H1 (cell line): ENCODE measurements around the gene SKOR2. TPM values are rescaled to one million over a fixed set of nuclear protein-coding genes. Genes with fewer than 3 reads are reported as not detected.
A peak's percentile ranks its signal among the peaks of the same experiment; 100 is the strongest.

Experiments used
- CTCF ChIA-PET: fragments of 300-600 bp; sonication (Branson Sonifier 250); formaldehyde crosslinking; loops from one replicate; lab custom pipeline; 2021; ENCODE audit not compliant: partially characterized antibody; lab: Charles Lee
- POLR2A ChIA-PET: fragments of 300-600 bp; sonication (Branson Sonifier 250); formaldehyde crosslinking; loops from one replicate; lab custom pipeline; 2021; ENCODE audit warnings: inconsistent platforms; ENCODE audit not compliant: partially characterized antibody; lab: Charles Lee
- DNase-seq, 2 experiments: peaks; one replicate each; pipeline versions ENCODE4 v3.0.0 to v3.0.0-alpha.2; 2010 to 2022; ENCODE audit warnings: low spot score in 2 of 2, low read depth in 1 of 2, mixed read lengths in 1 of 2
- FAIRE-seq: peaks from 2 replicates; lab custom pipeline; 2011; peaks lifted over from hg19 to GRCh38; lab: Jason Lieb, UNC
- H2AFZ ChIP-seq: 2 replicates; pipeline ENCODE4 v1.8.1; 2012; ENCODE audit warnings: low read length, inconsistent platforms
- H2AK5ac ChIP-seq: 2 replicates; pipeline ENCODE4 v1.6.1; 2013; ENCODE audit warnings: low read depth, low read length
- H2BK120ac ChIP-seq: replicated peaks from 2 replicates; pipeline ENCODE3; 2013; ENCODE audit warnings: low read depth, low read length, inconsistent platforms
- H2BK12ac ChIP-seq: 2 replicates; pipeline ENCODE4 v1.6.1; 2013; ENCODE audit warnings: low read depth, low read length
- H2BK15ac ChIP-seq: 2 replicates; pipeline ENCODE4 v1.6.1; 2013; ENCODE audit warnings: low read length
- H2BK20ac ChIP-seq: 2 replicates; pipeline ENCODE4 v1.6.1; 2013; ENCODE audit warnings: low read length
- H2BK5ac ChIP-seq: 2 replicates; pipeline ENCODE4 v1.6.1; 2013; ENCODE audit warnings: low read depth, low read length
- H3K14ac ChIP-seq: 2 replicates; pipeline ENCODE4 v1.6.1; 2013; ENCODE audit warnings: inconsistent platforms; ENCODE audit not compliant: insufficient read length
- H3K18ac ChIP-seq: 2 replicates; pipeline ENCODE4 v1.6.1; 2013; ENCODE audit warnings: low read length; ENCODE audit errors: extremely low read depth
- H3K23ac ChIP-seq: 2 replicates; pipeline ENCODE4 v1.6.1; 2013; ENCODE audit warnings: inconsistent platforms; ENCODE audit not compliant: insufficient read length
- H3K23me2 ChIP-seq: 2 replicates; pipeline ENCODE4 v1.6.1; 2013; ENCODE audit warnings: low read depth, low read length
- H3K27ac ChIP-seq: 2 replicates; pipeline ENCODE4 v1.6.1; 2011; ENCODE audit warnings: low read depth, low read length, inconsistent platforms
- H3K27me3 ChIP-seq, 4 experiments: replicated peaks in 1 of 4; 1 replicate in 1 of 4; 2 replicates in 3 of 4; pipeline versions ENCODE4 v1.6.1 to v1.8.1; 2011 to 2013; ENCODE audit warnings: low read length in 3 of 4, mild to moderate bottlenecking in 3 of 4, inconsistent platforms in 2 of 4, mixed read lengths in 2 of 4, moderate library complexity in 1 of 4; ENCODE audit not compliant: control insufficient read depth in 3 of 4, insufficient read depth in 3 of 4; ENCODE audit errors: extremely low read depth in 1 of 4
- H3K36me3 ChIP-seq, 4 experiments: 2 replicates each; pipeline versions ENCODE4 v1.6.1 to v1.8.1; 2011 to 2013; ENCODE audit warnings: mild to moderate bottlenecking in 4 of 4, low read length in 3 of 4, moderate library complexity in 2 of 4, control low read depth in 1 of 4, inconsistent platforms in 1 of 4; ENCODE audit not compliant: insufficient read depth in 4 of 4, control insufficient read depth in 2 of 4
- H3K4ac ChIP-seq: replicated peaks from 2 replicates; pipeline ENCODE3; 2013; ENCODE audit warnings: low read length, low read depth, mixed read lengths, inconsistent platforms; ENCODE audit not compliant: insufficient read length
- H3K4me1 ChIP-seq, 4 experiments: replicated peaks in 1 of 4; 1 replicate in 1 of 4; 2 replicates in 3 of 4; pipeline versions ENCODE4 v1.6.1 to v1.8.1; 2011 to 2013; ENCODE audit warnings: low read length in 3 of 4, inconsistent platforms in 2 of 4, mixed read lengths in 1 of 4; ENCODE audit not compliant: insufficient read depth in 4 of 4, control insufficient read depth in 3 of 4
- H3K4me2 ChIP-seq, 2 experiments: 2 replicates each; pipeline versions ENCODE4 v1.6.1 to v1.8.1; 2011 to 2013; ENCODE audit warnings: low read depth in 2 of 2, low read length in 2 of 2, control low read depth in 1 of 2, inconsistent platforms in 1 of 2, mild to moderate bottlenecking in 1 of 2; ENCODE audit not compliant: insufficient read depth in 1 of 2
- H3K4me3 ChIP-seq, 4 experiments: fragments of 200-600, 300-600 bp in 1 of 4; sonication (generic), shearing (Covaris generic), sonication (Bioruptor Twin) in 1 of 4; 2 replicates each; pipeline versions ENCODE4 v1.5.1 to v1.8.1; 2011 to 2016; ENCODE audit warnings: low read length in 4 of 4, low read depth in 3 of 4, control low read depth in 2 of 4, inconsistent platforms in 2 of 4, mild to moderate bottlenecking in 2 of 4, mixed read lengths in 1 of 4, moderate library complexity in 1 of 4; ENCODE audit not compliant: insufficient read depth in 2 of 4; ENCODE audit errors: extremely low read depth in 1 of 4
- H3K56ac ChIP-seq: replicated peaks from 2 replicates; pipeline ENCODE3; 2013; ENCODE audit warnings: low read depth, mild to moderate bottlenecking, mixed read lengths, low read length, inconsistent platforms; ENCODE audit not compliant: insufficient read length
- H3K79me1 ChIP-seq: 2 replicates; pipeline ENCODE4 v1.6.1; 2013; ENCODE audit warnings: low read depth, low read length, control low read depth
- H3K79me2 ChIP-seq, 2 experiments: 2 replicates each; pipeline versions ENCODE4 v1.6.1 to v1.8.1; 2012 to 2013; ENCODE audit warnings: low read length in 2 of 2, mild to moderate bottlenecking in 2 of 2, inconsistent platforms in 1 of 2; ENCODE audit not compliant: insufficient read depth in 2 of 2, control insufficient read depth in 1 of 2
- H3K9ac ChIP-seq, 4 experiments: replicated peaks in 1 of 4; 1 replicate in 1 of 4; 2 replicates in 3 of 4; pipeline versions ENCODE4 v1.6.1 to v1.8.1; 2011 to 2013; ENCODE audit warnings: low read depth in 3 of 4, low read length in 3 of 4, control low read depth in 2 of 4, mild to moderate bottlenecking in 2 of 4, moderate library complexity in 2 of 4, inconsistent platforms in 1 of 4; ENCODE audit errors: extremely low read depth in 1 of 4
- H3K9me3 ChIP-seq, 2 experiments: 2 replicates each; pipeline versions ENCODE4 v1.6.1 to v1.8.1; 2012 to 2013; ENCODE audit warnings: mild to moderate bottlenecking in 2 of 2, moderate library complexity in 2 of 2, control low read depth in 1 of 2, inconsistent platforms in 1 of 2, low read depth in 1 of 2, low read length in 1 of 2, mixed read lengths in 1 of 2; ENCODE audit not compliant: insufficient read depth in 2 of 2
- H4K20me1 ChIP-seq, 2 experiments: replicated peaks in 1 of 2; 2 replicates each; pipeline versions ENCODE3 to v1.8.1; 2011 to 2013; ENCODE audit warnings: inconsistent platforms in 2 of 2, low read length in 2 of 2, mild to moderate bottlenecking in 1 of 2; ENCODE audit not compliant: insufficient read depth in 2 of 2, control insufficient read depth in 1 of 2
- H4K5ac ChIP-seq: 2 replicates; pipeline ENCODE4 v1.6.1; 2013; ENCODE audit warnings: low read length, low read depth, mixed read lengths, inconsistent platforms; ENCODE audit not compliant: insufficient read length
- H4K8ac ChIP-seq: 2 replicates; pipeline ENCODE4 v1.8.0; 2013; ENCODE audit warnings: mild to moderate bottlenecking, moderate library complexity, low read length, inconsistent platforms; ENCODE audit not compliant: insufficient read depth; ENCODE audit errors: extremely low read depth
- H4K91ac ChIP-seq: replicated peaks from 2 replicates; pipeline ENCODE3; 2013; ENCODE audit warnings: low read length, mixed read lengths, inconsistent platforms; ENCODE audit not compliant: insufficient read length
- BACH1 ChIP-seq: IDR thresholded peaks from 2 replicates; pipeline ENCODE4 v1.6.1; 2012; ENCODE audit warnings: low read length, improper control_type of control experiment
- CBX8 ChIP-seq: fragments of 300-800, 300-1000 bp; sonication (generic); IDR thresholded peaks from 2 replicates; pipeline ENCODE4 v1.7.1; 2016; ENCODE audit warnings: low read depth, low read length, borderline replicate concordance
- CHD1 ChIP-seq: IDR thresholded peaks from 2 replicates; pipeline ENCODE4 v1.6.1; 2012; ENCODE audit warnings: low read depth, low read length, improper control_type of control experiment
- RBBP5 ChIP-seq: IDR thresholded peaks from 2 replicates; pipeline ENCODE4 v1.7.1; 2012; ENCODE audit warnings: low read depth, mild to moderate bottlenecking, inconsistent platforms, low read length, moderate library complexity, borderline replicate concordance
- RNF2 ChIP-seq: fragments of 200-900, 300-1000 bp; sonication (generic); IDR thresholded peaks from 2 replicates; pipeline ENCODE4 v1.7.1; 2016; ENCODE audit warnings: borderline replicate concordance, low read depth, mild to moderate bottlenecking, antibody characterized with exemption, low read length; ENCODE audit not compliant: poor library complexity, severe bottlenecking; ENCODE audit errors: missing control alignments
- RXRA ChIP-seq: IDR thresholded peaks from 2 replicates; pipeline ENCODE4 v1.6.1; 2011; ENCODE audit warnings: low read depth, mild to moderate bottlenecking, low read length, moderate library complexity; ENCODE audit not compliant: insufficient read depth
- SIN3A ChIP-seq, 2 experiments: IDR thresholded peaks in 1 of 2; conservative IDR thresholded peaks in 1 of 2; 2 replicates each; pipeline ENCODE4 v1.6.1; 2011 to 2012; ENCODE audit warnings: low read length in 2 of 2, improper control_type of control experiment in 1 of 2, low read depth in 1 of 2, mild to moderate bottlenecking in 1 of 2
- SIRT6 ChIP-seq: IDR thresholded peaks from one replicate; pipeline ENCODE4 v1.7.1; 2012; ENCODE audit warnings: low read length, inconsistent platforms
- SP1 ChIP-seq: IDR thresholded peaks from 2 replicates; pipeline ENCODE4 v1.6.1; 2011; ENCODE audit warnings: low read depth, low read length
- WGBS, 2 experiments: shearing (Covaris generic) in 1 of 2; methylation state at CpG; one replicate each; pipeline versions ENCODE4 v1.1.6 to v1.1.7; 2013 to 2015; ENCODE audit warnings: low lambda C conversion rate in 2 of 2, mixed read lengths in 2 of 2, inconsistent platforms in 1 of 2, low coverage in 1 of 2, missing lambda C conversion rate in 1 of 2; ENCODE audit not compliant: insufficient replicate concordance in 2 of 2, insufficient coverage in 1 of 2, insufficient read length in 1 of 2; ENCODE audit errors: extremely low coverage in 1 of 2, missing lambda C conversion rate in 1 of 2; 5-methylcytosine and 5-hydroxymethylcytosine counted together
- polyA plus RNA-seq, 7 experiments: library from polyadenylated mRNA; depleted of rRNA in 3 of 7; stranded (reverse) in 5 of 7; unstranded in 2 of 7; fragments of >200 nt in 5 of 7; fragments of 200-250 nt in 2 of 7; gene quantifications; 1 replicate in 5 of 7; 2 replicates in 1 of 7; 4 replicates in 1 of 7; pipeline versions ENCODE4 v1.2.1 to v1.2.3, GENCODE V29; 2011 to 2013; ENCODE audit warnings: missing spikeins in 2 of 7, mixed read lengths in 2 of 7
- total RNA-seq: library from RNA; stranded (reverse); fragmentation: NEBNext Ultra II Directional; extraction: Animal tissue kit (Norgen Biotek cat#: 25700); gene quantifications from 2 replicates; pipeline ENCODE4 v1.2.1, GENCODE V29; 2021
- TF ChIP-seq, protein P1 (sequence below): IDR thresholded peaks from 2 replicates; pipeline ENCODE4 v1.6.1; 2012; ENCODE audit warnings: inconsistent platforms

Gene SKOR2
- total and polyA plus RNA-seq, 2 of the 8 experiments (the other 6 are each of a cell fraction or from before 2014, with no cell fraction given): 0.05 to 0.11 TPM

DNA sequence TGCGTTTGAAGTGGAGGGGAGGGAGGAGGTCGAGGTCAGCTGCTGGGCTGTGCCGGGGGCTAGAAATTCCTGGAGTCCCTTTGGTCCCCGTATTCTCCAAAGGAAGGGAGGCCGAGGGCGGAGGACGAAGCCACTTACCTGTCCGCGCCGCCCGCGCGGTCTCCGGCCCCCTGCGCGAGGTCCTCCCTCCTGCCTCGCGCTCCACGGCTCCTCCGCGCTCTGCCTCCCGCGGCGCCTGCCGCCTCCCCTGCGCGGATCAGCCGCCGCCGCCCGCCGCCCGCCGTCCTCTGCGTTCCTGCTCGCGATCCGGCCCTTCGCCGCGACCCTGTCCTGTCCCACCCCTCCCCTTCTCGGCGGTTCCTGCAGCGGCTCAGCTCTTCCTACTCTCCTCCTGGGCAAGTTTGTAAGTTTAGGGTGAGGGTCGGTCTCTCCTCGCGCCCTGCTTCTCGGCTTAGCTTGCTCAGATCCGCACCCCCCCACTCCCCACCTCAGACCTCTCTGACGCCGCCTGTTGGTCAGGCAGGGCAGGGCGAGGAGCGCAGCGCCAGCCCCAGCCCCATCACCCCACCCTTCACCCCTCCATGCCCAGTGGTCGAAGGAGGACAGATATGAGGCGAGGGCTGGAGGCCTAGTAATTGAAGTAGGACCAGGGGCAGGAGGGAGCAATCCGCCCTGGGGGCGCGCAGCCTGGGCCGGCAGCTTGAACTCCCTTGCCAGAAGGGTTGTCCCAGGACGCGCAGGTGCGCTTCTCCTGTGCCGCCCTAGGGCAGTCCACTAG is 9.7 kb upstream of the SKOR2 start:
- 8% methylated on average over 35 of the region's 64 CpGs; no CpG with 5 or more reads in 1 of the 2 experiments for WGBS, 2 experiments
- Histone ChIP-seq H2AK5ac (no peak overlapping the region), H4K20me1 (peaks cover 6 to 12% of the 10 kb centered on the region in 2 experiments), H2BK5ac (no peak overlapping the region), H3K4me3 (peak overlapping the region in 3 of 4 experiments; percentile 20 to 84 (median 35); a peak in 5 of 8 replicates), H2AFZ (no peak overlapping the region), H3K56ac (no peak overlapping the region), H3K79me1 (no peaks in the 10 kb centered on the region), H3K27me3 (peaks cover 69 to 100% (median 78%) of the 10 kb centered on the region in 4 experiments), H3K14ac (no peak overlapping the region), H3K9me3 (no peaks in the 10 kb centered on the region; a peak in 1 of 4 replicates), H3K27ac (no peak overlapping the region), H3K9ac (no peak overlapping the region), H3K4me2 (peak overlapping the region; percentile 82 to 98), H3K79me2 (no peaks in the 10 kb centered on the region), H3K36me3 (0 out of 8 replicates have a peak, but pooled peaks cover 0 to 2% (median 0%) of the 10 kb centered on the region in 4 experiments), H2BK15ac (no peak overlapping the region), H2BK20ac (no peak overlapping the region), H2BK120ac (no peak overlapping the region), H3K23me2 (peaks cover 14% of the 10 kb centered on the region; the same call in 1 of the 2 replicates), H3K18ac (no peak overlapping the region), H3K4ac (no peak overlapping the region), H4K8ac (peak overlapping the region; percentile 28; the same call in 1 of the 2 replicates), H2BK12ac (no peak overlapping the region), H4K5ac (no peak overlapping the region), H3K23ac (no peak overlapping the region), H4K91ac (no peak overlapping the region), H3K4me1 (peaks cover 8 to 24% (median 16%) of the 10 kb centered on the region in 4 experiments)
- FAIRE-seq (no peak), DNase-seq (peak in 1 of 2 experiments; percentile 88)
- ChIA-PET CTCF (interaction anchor here (0.6 to 10.0 kb wide), 18 partner anchors 10 to 590 kb away, joined by 3 to 146 read pairs (median 4); partner anchors contain the start of gene SKOR2), POLR2A (interaction anchor here (0.9 to 2.0 kb wide), 5 partner anchors 9 to 17 kb away, joined by 3 to 7 read pairs (median 3); partner anchors contain the start of gene SKOR2)
- no peak for TF ChIP-seq SIRT6
- TF ChIP-seq RBBP5: no peak
- no peak for TF ChIP-seq RNF2
- TF ChIP-seq BACH1: no peak
- TF ChIP-seq SP1: no peak
- no peak for TF ChIP-seq CHD1
- no peak for TF ChIP-seq RXRA
- TF ChIP-seq SIN3A (conservative IDR thresholded peaks at IDR 0.05 in 1 of 2, IDR thresholded peaks at IDR 0.05 in 1 of 2; ENCODE audit: low read depth in 1 of 2, low read length in 2 of 2): no peak
- TF ChIP-seq, protein P1, sequence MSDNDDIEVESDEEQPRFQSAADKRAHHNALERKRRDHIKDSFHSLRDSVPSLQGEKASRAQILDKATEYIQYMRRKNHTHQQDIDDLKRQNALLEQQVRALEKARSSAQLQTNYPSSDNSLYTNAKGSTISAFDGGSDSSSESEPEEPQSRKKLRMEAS: peak; percentile 33; the same call in 1 of the 2 replicates
- no peak for TF ChIP-seq CBX8
